ENCODE data around the gene EGLN2.
"Not testable (repeated sequence)": the region's sequence is repeated elsewhere in the genome, so short reads cannot be mapped to it uniquely, and the experiment has no call there.

The EGLN2 gene

GRCh38 chr19:40846722-40847121, 47.7 kb downstream of the EGLN2 start:
- ATAC-seq: not testable (repeated sequence)

DNA sequence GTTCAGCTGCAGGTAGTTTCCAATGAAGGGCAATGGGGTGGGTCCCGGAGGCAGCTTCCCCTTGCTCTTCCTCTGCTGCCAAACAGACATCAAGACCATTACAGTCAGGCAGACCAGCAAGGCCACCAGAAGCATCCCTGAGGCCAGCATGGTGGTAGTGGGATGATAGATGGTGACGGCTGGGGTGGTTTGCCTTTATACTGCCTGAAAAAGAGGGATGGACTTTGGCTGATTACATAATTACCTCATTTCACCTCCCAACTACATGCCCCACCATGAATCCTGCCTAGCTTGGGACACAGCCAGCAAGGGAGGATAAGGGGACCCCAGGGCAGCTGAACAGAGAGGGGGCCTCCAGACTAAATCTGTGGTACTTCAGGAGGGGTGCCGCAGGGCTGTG, 51.3 kb downstream of the EGLN2 start, which contains the start of gene CYP2A6:
TSS of gene CYP2A6 (minus strand) at position 171 of the 400 bp plus-strand sequence. CDS start at position 150, 21 bp downstream.
- not testable (repeated sequence) for ATAC-seq

DNA sequence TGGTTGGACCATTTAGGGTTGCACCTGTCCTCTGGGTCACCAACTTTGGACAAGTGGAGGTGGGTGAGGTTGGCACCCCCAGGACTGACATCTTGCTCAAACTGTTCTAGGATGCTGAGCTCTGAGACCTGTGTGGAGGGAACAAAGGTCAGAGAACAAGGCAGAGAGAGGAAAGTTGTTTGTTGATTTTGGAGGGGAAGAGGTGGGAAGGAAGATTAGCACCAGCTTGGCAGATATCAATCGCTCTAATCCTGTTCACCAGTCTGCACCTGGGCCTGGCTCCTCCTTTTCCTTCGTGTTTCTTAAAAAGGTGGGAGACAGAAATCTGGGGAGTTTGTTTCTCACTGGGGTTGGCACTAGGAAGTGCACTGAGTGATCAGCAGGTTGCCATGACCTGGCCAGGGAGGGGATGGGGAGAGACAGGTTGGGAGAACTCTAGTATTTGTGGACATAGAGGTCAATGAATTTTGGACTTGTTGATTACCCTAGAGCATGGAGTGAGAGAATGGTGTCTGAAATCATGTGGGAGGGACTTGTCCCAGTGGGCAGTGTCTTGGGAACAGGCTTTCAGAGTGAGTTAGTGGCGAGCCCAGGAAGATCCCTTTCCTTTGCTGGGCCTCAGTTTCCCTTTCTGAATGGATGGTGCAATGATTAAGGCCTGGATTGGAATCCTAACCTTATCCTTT, 53.6 kb downstream of the EGLN2 start:
- not testable (repeated sequence) for ATAC-seq

All from activated CD4-positive, CD25-positive, alpha-beta regulatory T cell treated with anti-CD3 and anti-CD28 coated beads, Interleukin-2, amount 50 U/mL, for 24 hours (primary cell).